GM21576 (cell line): ENCODE results near the gene PIGC.

Experiments
- ATAC-seq: cut with Tn5 transposase; IDR thresholded peaks from one replicate; pipeline ENCODE4 v1.9.1; 2021; ENCODE audit warnings: mild to moderate bottlenecking, moderate library complexity; ENCODE audit not compliant: unreplicated experiment

The PIGC gene

DNA sequence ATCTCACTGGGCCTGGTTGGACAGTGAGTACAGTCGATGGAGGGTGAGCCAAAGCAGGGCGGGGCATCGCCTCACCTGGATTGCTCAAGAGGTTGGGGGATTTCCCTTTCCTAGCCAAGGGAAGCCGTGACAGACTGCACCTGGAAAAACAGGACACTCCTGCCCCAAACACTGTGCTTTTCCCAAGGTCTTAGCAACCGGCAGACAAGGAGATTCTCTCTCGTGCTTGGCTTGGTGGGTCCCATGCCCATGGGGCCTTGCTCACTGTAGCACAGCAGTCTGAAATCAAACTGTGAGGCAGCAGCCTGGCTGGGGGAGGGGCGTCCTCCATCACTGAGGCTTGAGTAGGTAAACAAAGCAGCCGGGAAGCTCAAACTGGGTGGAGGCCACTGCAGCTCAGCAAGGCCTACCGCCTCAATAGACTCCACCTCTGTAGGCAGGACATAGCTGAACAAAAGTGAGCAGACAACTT is 12.1 kb downstream of the PIGC start:
- no peak for ATAC-seq

DNA sequence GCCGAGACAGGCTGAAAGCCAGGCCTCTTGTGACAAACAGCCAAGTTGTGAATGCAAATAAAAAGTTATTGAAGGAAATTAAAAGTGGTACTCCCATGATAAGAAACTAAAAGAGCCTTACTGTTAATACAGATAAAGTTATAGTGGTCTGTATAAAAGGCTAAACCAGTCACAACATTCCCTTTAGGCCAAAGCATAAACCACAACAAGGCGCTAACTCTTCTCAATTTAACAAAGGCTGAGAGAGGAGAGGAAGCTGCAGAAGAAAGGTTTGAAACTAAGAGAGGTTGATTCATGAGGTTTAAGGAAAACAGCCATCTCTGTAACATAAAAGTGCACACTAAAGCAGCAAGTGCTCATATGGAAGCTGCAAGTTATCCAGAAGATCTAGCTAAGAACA is 12.7 kb downstream of the PIGC start:
- no peak for ATAC-seq

DNA sequence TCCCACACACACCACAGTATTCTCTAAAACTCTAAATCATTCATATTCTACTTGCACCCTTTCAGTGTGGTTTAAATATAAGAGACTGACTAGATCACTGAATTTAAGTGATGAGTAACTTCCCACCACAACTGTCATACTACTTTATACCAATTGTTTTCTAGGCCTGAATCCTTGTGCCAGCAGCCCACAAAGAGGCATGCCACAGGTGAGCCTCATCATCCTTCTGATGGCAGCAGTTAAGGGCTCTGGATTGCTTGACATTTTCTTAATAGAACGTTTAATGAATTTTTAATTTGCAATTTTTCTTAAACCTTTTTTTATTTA is 13.8 kb downstream of the PIGC start:
- no peak for ATAC-seq

DNA sequence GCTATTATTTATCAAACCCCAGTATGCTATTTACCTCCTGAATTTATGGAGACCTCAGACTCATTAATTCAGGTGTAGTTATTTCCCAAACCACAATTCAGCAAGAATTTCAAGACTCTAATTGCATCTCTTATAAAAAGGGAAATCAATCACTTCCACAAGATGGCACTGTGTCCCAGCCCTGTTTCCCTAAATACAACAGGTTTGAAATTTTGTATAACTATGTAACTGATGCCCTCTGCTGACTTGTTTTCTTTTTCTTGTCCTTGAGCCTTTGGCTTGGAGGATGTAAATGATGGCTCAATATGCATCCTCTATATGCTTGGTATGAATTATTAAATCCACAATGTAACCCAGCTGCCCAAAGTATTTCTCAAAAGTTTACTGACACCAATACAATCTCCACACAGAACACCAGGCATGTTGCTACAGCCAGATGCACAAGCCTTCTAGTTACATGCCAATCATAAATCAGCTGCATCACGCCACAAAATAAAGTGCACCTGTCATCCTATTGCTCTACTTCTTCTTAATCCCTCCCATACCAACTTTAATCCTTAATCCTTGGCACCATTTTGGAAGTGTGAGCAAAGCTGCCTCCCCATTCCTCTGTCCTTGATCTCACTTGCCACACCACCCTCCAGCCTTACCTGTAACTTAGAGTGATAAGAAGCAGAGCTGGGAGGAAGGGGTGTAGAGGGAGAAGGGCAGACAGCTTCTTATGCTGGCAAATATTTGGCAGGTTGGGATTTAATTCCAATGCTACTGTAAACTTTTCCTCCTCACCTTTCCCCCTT is 14.3 kb downstream of the PIGC start:
- ATAC-seq, result peak; percentile 50

DNA sequence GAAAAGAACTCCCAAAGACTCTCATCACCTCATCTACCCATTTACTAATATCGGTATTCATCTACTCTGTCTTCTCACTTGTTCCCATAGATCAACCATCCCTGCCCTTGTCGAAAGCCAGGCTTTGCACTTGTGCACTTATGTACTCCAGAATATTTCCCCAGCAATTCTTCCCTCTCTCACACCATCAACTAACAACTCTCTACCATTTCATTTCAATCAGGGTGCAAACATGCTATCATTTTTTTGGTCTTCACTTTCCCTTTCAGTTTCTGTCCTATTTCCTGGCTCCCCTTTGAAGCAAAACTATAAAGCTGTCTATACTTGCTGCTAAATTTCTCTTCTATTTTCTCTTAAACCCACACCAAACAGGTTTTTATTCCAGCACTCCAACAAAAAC is 16.7 kb downstream of the PIGC start:
- no peak for ATAC-seq

DNA sequence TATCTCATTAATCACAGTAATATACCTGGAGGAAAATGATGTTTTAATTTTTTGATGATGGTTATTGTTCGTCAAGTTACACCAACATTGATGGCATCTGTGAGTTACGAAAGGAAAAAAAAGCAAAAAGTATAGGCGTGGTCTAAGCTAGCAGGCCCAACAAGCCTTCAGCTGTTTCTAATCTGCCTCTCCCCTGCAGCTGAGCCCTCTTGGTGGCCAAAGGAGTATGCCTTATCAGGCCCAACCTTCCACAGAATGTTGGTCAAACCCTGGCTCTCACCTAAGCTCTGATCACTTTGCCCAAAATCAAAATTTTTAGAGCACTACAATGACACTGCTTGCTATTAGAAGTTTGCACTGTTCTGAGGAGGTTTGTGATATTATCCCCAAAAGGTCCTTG is 18.5 kb downstream of the PIGC start:
- no peak for ATAC-seq

DNA sequence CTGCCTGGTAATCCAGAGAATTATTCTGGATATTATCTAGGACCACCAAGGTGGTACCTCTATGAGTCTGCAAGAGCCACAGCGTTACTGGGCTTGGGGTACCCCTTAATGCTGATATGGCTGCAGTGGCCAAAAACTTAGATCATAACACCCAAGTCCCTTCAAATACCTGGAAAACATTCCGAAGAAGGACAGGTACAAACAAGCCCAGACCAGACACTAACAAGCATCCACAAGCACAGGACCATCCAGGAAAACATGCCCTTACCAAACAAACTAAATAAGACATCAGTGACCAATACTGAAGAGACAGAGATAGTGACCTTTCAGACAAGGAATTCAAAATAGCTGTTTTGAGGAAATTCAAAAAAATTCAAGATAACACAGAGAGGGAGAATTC is 20.5 kb downstream of the PIGC start:
- ATAC-seq, result no peak

DNA sequence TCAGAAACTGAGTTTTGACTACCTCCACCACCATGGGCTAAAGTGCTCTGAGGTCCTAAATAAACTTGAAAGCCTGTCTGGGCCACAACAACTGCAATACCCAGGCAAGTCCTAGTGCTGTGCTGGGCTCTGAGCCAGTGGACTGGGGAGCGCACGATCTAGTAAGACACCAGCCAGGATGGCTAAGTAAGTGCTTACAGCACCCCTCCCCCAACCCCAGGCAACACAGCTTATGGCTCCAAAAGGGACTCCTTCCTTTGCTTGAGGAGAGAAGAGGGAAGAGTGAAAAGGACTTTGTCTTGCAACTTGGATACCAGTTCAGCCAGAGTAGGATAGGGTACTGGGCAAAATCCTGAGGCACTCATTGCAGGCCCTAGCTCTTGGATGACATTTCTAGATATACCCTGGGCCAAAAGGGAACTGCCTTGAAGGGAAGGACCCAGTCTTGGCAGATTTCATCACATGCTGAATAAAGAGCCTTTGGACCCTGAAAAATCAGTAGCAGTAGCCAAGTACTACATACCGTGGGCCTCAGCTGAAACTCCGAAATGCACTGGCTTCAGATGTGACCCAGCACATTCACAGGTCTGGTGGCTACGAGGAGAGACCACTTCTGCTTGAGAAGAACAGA is 21.8 kb downstream of the PIGC start:
- ATAC-seq, result no peak

DNA sequence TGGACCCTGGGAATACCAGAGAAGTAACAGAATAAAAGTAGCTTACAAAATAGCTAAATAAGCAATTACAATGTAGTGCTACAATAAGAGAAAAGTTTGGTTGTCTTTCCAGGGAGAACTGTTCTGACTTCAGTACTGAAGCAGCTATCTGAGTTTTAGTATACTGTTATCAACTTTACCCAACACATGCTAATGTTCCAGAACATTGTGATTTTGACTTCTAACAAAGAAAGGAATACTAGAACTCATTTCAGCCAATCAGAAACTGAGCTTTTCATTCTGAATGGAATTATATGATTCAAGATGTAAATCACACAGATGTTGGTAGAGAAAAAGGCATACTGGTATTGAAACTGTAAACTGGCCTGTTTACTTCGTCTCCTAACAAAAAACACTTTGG is 23.5 kb downstream of the PIGC start, which contains the start of gene C1orf105:
Gene C1orf105 (plus strand): TSS at position 301 of the 400 bp plus-strand sequence. CDS start 201 bp downstream, outside the sequence.
- ATAC-seq, result no peak

DNA sequence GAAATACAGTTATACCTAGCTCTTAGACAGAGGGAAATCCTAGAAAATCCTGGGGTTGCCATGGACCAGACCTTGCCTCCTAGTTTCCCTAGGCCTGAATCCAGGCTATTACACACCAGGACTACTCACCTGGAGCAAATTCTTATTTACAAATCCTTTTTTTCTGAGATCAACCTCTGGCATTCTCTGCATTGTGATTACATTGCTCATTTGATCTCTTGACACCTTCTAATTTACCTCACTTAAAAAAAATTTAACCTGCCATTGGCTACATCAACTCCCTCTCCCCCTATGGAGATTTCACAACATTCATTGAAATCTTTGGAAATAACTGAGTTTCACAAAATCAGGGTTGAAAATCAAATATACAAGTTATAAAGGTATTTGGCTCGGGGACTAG is 26.3 kb downstream of the PIGC start:
- ATAC-seq, result no peak

DNA sequence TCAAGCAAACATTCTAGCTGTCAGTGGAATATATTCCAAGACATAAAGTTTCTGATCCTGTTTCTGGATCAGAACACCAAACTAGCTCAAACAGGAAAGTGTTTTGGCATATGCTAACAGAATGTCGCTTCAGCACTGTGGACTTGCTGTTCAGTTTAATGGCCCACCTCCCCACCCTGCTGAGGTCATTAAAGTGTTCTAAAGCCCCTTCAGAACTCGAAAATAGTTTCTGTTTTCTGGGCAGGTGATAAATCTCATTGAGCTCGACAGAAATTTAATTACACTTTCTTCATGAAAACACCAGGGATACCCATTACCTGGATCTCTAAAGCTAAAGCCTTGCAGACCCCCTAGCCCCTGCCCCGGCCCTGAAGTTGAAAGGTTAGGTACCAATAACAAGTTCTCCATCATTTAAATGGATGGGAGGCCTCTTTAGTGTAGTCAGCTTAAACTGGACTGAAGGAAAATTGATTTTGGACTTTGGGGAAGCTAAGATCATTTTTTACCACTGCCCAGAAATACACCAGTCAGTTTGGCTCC is 27.3 kb downstream of the PIGC start:
- ATAC-seq, result no peak

DNA sequence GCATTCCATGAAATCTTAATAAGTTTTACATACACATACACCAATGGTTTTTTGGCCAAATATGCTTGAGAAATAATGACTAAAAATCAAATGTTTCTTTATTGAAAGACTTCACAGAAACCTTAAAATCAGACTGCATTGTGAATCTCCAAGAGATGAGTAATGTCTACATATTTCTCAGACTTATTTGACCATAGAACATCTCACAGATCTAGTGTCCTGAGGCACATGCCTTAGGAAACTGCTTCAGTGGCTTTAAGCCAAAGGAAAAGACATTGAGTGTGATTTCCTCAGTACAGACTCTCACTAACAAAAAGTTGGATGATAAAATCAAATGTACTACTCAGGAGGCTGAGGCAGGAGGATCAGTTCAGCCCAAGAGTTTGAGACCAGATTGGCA is 29.5 kb downstream of the PIGC start:
- ATAC-seq, result no peak

DNA sequence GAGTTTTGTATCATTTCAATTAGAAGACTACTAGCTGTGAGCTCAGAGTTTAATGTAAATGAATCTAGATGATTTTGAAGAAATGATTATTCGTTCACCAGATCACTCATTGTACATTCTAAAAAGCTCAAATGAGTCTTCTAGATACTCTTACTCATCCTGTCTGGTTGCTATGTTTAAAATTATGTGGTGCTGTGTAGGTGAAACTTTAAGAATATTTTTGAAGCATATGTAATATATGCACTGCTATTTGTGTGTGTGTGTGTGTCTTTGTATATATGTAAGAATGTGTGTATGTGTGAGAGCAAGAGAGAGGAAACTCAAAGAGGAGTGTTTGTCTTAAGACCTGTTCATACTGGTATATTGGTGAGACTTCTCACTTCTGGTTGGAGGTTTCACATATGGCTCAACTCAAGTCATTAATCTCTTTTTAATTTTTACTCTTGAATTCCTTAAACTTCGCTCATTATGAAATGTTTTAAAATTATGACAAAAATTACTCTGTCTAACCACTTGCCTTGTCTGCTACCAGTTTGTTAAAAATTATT is 32.0 kb downstream of the PIGC start:
- no peak for ATAC-seq

DNA sequence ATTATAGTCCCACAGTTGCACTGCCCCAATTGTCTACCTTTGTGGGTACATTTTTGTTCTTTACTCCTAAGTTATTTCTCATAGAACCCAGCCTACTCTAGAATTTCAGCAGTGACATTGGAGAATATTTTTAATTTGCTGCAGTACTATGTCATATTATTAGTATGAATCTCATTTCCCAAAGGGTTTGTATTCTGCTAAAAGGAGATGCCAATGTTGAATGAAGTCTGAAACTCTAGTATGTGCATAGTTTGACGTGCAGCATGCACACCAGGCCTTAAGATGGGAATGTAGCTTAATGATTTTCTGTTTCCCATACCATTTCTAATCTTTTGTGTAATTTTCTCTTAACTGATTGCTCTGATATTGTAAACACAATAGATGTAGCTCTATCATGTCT is 33.8 kb downstream of the PIGC start:
- ATAC-seq, result no peak

DNA sequence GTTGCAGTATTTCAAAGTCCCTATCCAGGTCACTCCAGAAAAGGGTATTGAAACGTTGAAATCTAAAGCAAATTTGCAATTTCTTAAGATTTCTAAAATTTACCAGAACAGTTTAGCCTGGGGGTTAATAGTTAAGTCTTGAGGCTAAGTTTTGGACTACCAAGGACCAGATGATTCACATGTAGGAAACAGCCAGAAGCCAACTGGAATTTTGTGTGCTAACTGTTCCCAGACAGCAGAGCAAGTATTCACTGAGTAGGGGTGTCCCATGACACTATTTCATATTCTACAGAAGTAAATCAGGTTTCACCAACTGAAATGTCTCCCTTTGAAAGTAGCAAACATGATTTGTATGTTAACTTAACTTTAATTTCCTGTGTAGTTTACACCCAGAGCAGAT is 34.9 kb downstream of the PIGC start:
- no peak for ATAC-seq

DNA sequence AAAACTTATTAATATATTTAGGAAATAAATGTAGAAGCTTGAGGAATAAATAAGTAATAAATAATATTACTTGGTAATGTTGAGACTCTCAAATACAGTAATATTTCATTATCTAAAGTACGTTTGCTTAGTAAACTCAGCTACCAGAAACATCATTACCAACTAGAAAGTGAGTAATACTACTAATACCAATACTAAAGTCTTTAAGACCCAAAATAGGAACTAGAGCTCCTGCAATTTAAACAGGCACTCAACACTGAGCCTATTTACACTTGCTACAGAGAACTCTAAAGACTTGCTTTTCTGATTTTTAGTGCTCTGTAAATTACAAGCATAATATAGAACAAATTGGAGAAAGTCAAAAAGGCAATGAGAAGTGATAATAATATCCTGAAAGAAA is 36.9 kb downstream of the PIGC start:
- no peak for ATAC-seq

DNA sequence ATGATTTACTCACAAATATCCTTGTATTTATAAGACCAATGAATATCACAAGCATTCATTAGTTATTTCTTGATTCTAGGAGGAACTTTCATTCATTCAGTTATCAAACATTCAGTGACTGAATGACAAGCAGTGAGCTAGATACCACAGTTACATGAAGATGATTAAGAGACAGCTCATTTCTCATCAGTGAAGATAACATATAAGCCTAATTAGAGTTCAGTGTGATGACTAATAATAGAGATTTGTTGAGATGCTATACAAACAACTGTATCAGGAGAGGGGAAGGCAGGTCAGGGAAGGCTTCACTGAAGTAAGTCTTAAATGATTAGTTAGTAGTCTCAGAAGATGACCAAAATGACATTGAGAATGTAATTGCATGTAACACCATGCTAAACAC is 38.0 kb downstream of the PIGC start:
- ATAC-seq, result no peak

DNA sequence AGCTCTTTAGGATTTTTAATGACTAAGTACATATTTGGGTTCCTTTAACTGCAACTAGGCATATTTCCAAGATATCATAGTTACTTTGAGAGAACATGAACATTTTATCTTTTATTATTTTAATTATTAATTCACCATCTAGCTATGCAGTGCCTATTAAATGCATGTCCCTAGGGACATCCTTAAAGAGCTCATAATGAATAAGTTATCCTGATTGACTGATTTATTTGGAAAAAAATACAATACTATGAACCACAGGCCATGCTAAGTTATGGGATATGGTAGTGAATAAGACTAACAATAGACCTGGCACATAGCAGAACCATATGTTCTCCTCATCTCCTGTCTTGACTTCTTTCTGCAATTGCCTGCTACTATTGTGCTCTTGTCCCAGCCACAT is 39.7 kb downstream of the PIGC start:
- no peak for ATAC-seq

DNA sequence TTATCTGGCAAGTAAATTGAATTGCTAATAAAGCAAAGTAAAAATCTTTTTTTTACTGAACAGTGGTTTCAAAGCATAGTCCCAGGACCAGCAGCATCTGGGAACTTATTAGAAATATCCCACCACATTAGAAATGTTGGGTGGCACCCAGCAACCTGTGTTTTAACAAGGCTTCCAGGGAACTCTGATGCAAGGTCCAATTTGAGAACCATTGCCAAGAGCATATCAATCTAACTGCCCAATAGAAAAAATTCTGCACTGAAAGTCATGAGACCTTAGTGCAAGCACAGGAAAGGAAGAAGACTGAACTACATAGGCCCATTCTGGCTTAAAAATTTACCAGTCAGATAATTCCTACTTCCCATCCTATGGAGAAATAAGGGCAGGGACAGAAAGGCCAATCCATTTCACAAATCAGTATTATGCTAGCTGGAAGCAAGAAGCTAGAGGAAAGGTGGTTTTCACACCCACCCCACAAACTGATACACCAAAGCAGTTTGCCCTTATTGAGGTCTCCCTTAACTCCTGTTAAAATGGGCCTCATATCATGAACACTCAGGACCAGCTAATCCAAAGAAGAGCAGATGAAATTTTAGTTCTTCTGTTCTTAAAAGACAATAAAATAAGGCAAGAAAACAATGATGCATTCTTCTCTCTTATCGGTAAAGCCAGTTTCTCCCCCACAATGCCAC is 40.8 kb downstream of the PIGC start:
- ATAC-seq, result no peak

DNA sequence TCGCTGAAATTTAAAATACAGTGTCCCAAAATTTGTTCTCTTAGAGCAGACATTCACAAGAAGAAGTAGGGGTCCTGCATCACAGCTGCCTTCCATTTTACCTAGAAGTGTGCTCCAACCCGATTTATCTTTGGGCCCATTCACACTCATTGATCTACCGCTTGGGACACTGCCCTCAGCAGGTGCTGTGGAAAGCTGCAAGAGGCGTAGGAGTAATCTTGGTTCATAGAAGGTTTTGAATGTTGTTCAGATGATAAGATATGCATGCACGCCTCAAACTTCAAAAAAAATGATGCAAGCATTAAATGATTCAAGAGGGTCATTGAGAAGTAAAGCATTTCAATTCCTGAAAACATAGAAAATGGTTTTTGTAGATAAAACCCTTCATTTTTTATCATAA is 42.0 kb downstream of the PIGC start:
- ATAC-seq, result no peak

DNA sequence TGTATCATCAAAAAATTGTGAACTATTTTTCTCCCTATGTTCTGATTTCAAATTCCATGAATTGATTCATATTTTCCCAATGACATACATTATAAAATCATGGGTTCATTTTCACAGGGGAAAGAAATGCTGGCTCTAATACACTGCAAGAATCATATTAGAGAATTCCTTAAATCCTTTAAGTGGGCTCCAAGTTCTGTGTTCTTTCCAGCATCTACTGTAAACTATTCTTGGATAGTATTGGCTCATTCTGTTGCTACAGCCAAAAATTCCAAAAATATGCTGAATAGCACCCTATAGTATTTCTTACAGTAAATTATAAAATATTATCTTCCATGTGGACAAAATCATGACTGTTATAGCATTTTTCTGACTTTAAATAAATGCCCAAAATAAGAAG is 42.4 kb downstream of the PIGC start:
- no peak for ATAC-seq

DNA sequence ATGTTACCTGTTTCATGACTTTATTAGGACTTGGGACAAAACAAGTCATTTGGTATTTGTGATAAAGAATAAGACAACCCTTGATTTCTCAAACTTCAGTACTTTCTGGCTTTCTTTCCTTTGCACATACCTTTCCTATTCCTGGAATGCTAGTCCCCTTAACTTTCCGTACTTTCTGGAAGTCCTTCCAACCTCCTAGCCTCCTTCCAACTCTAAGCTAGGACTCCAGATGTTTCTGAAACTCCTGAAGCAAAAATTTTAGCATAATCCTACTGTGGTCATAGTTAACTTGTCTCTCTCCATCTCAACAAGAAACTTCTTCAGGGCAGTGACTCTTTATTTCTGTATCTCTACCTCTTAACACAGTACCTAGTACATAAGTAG is 43.2 kb downstream of the PIGC start:
- no peak for ATAC-seq
